Endometrial microvascular endothelial cells (primary cell): Measurements from ENCODE around the gene DDO. TPM values are rescaled to one million over a fixed set of nuclear protein-coding genes. Genes with fewer than 3 reads are reported as not detected.

Experiments used
- in situ Hi-C: cut with HindIII; loops from 2 replicates; pipeline ENCODE4 v1.10.0; 2017; ENCODE audit warnings: low sequenced_read_pairs, low pct_unique_long_range_greater_than_20kb; ENCODE audit errors: inconsistent ontology term
- total RNA-seq: library from RNA; depleted of rRNA; stranded (reverse); fragments of >200 nt; gene quantifications from one replicate; pipeline ENCODE4 v1.2.3, GENCODE V29; 2015; ENCODE audit errors: inconsistent ontology term

DDO gene
- total RNA-seq, 1 donor from 2014 or later = 3.2 TPM

DNA sequence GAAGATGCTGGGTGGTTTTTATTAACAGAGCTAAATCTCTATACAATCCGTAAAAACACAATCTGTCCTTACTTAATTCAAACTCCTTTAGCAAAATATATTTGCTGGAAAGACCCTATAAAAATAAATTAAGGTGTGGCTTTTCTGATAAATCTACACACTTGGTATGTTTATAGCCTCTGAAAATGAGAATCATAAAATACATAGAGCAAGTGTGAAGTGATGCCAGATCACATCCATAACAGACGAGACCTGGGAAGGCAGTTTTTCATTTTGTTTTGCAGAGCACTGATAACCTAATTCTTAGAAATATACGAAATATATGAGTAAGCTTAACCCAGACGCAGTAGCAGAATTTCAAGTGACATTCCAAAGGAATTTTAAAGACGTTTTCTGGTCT, 10.4 kb upstream of the DDO start:
- in situ Hi-C loops = no loop called here

DNA sequence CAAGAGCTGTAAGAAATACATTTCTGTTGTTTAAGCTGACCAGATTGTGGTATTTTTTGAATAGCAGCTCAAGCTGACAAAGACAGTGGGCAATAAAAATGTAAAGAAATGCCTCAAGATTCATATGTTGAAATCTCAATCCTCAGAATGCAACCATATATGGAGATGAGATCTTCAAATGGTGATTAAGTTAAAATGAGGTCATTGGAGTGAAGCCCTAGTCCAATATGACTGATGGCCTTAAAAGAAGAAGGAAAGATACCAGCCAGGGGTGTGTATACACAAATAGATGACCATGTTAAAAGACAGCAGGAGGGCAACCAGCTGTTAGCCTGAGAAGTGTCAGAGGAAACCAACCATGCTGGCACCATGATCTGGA, 7.1 kb upstream of the DDO start:
- in situ Hi-C loops = no loop called here

DNA sequence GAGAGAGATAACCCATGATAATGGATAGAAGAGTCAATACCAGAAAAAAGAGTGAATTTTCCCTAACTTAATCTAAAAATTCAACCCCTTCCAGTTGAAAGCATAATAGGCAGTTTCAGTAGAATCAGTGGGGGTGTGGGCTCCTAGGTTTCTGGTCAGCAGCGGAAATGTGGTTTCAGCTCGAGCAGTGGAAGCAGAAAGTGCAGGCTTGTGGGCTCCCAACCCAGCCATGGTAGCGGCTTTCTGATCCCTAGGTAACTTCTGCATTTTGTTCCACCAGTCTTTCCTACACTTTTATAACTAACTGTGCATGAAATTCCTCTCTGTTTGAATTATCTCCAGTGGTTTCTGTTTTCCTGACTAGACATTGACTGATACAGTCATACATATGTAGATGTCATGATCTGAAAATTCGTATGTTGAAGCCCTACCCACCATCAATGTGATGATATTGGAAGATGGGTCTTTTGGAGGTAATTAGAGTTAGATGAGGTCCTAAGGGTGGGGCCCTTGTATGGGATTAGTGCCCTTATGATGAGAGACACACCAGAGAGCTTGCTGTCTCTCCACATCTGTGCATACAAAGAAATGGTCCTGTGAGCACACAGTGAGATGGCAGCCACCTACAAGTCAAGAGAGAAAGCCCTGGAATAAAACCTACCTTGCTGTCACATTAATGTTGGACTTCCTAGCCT, 6.5 kb upstream of the DDO start:
- in situ Hi-C loops = no loop called here

DNA sequence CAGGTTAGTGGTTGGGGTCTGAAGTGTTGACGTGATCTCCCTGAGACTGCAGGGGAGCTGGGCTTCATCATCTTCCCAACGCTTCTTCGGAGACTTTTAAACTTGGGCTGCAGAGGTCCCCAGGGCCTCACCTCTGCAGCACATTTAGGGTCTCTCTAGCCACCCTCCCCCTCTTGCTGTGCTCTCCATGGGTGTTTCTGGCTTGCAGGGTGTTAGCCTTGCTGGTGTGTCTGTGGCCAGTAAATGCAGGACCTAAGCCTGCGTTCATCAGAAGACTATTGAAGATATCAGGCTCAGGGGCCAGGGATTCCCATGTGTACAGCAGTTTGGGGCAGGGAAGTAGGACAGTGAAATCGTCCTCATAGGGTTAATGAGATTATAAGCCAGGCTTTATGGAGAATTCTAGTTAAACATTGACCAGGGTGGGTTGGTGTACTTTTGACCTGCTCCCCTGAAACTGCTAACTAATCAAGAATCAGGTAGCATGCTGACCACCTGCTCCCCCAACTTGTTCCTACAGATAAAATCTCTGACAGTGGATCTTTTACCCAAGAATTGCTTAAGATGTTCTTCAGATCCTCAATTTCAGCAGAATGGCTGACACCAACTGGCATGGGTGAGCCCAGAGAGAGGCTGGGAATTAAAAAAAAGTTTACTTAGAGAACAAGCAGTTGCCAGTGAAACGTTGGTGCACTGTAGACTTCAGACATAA, 3.8 kb upstream of the DDO start:
- in situ Hi-C loops = no loop called here

DNA sequence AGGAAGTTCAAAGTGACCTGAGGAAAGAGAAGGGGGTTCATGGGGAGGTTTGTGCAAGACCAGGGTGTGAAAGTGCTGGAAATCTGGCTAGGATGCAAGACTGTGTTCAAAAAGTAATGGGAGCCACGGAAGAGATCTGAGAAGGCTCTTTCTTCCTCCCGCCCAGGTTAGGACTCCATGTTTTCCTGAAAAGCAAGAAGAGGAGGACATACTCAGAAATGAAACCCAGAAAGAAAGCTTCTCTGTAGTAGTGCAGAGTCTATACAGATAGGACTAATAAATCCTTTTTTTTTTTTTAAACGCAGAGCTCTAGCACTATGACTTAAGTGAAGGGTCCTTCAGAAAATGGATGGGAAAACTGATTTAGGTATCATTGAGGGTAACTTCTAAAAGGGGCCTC, 3.2 kb upstream of the DDO start:
- in situ Hi-C loops = no loop called here

DNA sequence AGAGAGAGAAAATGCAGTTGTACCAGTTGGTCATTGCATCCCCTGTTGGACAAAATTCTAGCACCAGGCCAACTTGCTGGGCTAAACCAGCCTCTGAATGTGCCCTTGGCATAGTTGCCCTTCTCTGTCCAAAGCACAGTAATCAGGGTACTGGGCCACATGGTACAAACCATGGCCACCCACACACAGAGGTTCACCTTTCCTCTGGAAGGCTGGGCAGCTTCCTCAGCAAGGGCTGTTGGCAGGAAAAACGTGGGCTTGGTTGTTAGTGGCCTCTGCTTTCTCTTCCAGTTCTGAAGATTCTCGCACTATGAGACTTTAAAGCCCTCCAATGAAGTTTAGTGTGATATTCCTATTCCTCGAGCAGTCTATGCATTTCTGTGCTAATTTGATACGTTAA, 706 bp downstream of the DDO start:
- in situ Hi-C loops = no loop called here

DNA sequence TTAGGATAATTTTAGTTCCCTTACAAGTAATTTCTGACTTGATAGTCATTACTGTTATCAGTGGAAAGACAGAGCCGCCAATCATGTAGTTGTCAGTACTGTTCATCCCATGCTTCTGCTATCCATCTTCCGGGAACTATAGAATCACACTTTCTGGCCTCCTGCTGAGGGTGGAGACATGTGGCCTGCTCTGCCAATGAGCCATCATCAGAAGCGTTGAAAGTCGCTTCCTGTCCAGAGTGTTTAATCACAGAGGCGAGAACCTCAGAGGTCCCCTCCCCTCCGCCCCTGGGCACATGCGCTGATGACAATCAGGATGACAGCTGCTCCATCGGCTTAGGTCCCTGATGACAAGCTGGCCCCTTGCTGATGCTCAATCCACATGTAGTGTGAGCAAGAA, 3.0 kb downstream of the DDO start:
- in situ Hi-C loops = no loop called here

DNA sequence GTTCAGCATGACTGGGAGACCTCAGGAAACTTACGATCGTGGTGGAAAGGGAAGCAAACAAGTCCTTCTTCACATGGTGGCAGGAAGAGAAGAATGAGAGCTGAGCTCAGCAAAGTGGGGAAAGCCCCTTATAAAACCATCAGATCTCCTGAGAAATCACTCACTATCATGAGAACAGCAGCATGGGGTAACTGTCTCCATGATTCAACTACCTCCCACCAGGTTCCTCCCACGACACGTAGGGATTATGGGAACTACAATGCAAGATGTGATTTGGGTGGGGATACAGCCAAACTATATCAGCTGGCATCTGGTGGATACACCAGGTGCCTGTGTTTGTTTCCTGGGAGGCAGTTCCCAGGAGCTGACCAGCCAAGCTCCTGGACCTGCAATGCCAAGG, 4.9 kb downstream of the DDO start:
- in situ Hi-C loops = no loop called here

DNA sequence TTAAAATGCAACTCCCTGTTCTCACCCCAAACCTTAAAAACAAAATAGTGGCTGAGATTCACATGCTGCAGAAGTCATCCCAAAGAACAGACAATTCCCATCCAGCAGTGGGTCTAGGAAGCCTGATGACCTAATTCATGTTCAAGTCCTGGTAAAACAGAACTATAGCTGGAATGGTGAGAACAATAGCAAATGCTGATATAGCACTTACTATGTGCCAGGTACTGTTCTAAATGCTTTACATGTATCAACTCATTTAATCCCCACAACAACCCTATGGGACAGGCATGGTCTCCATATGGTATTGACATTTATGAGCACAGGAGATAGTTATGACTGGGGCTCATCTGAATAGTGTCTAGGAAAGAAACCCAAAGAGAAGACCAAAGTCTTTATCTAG, 5.6 kb downstream of the DDO start:
- in situ Hi-C loops = no loop called here

DNA sequence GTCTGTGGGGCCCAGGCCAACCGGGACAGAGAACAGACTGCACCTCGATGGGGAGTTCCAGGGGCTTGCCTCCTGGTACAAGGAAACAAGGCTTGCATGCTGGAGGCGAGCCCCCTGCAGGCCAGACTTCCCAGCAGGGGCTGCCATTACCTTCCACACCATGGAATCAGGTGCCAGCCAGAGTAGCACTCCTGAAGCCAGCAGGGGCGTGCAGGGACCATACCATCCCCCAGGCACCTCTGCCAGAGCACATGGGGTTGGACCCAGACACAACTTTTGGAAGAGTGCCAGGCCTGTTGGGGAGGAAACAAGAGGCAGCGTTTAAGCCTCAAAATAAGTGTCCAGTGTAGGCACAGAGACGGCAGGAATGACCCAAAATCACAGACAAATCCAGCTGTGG, 6.5 kb downstream of the DDO start:
- in situ Hi-C loops = no loop called here

DNA sequence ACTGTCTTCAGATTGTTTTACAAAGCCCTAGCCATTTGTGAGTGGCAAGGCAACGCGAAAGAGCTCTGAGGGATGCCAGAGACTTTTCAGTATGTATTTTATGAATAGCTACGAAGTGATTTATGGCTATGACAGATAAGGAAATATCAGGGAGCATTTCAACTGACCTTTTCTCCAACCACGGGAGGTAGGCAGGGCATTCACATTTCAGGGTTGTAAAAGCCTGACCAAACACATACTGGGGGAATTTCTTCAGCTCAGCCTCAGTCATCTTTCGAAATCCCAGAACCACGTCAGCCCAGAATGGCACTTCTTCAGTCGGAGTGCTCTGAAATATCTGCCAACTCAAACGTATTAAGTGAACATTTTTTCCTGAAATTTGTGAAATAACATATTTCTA, 10.8 kb downstream of the DDO start:
- in situ Hi-C loops = no loop called here

DNA sequence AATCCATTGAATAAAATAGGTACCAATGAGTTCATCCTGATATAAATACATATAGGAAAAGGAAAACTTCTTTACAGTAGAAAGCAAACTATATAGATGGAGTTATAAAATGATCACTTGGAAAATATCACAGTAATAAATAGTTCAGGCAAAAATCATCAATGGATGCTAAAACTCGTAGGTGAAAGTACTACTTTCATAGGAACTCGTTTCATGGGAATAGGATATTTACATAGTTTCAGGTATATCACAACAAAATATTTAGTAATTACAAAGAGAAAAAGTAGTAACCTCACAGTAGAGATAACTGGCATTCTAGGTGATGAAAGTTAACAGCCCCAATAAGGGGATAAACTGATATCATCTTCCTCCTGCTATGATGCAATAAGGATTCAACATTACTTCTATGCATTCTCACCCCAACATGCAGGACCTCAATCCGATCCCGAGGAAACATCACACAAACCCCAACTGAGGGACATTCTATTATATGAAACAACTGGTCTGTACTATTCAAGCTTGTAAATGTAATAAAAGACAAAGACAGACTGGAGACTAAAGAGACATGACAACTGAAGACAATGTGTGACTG, 13.7 kb downstream of the DDO start:
- in situ Hi-C loops = no loop called here

DNA sequence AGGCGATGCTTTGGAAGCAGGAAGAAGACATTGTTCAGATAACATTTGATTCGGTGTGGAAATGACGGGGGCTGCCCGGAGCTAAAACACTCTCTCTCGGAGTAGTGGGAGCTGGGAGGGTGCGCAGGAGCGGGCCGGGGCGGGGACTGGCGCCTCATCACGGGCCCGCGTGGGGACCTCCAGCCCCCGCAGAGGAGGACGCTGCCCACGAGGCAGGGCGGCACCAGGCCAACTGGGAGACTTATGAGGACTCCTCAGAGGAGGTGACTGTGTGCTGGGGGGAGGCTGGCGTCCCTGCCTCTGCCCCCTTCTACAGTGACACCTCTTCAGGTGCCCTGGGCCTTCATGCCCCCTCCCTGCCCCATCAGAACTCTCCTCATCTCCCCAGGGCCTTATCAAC, 15.2 kb downstream of the DDO start:
- in situ Hi-C loops = no loop called here

DNA sequence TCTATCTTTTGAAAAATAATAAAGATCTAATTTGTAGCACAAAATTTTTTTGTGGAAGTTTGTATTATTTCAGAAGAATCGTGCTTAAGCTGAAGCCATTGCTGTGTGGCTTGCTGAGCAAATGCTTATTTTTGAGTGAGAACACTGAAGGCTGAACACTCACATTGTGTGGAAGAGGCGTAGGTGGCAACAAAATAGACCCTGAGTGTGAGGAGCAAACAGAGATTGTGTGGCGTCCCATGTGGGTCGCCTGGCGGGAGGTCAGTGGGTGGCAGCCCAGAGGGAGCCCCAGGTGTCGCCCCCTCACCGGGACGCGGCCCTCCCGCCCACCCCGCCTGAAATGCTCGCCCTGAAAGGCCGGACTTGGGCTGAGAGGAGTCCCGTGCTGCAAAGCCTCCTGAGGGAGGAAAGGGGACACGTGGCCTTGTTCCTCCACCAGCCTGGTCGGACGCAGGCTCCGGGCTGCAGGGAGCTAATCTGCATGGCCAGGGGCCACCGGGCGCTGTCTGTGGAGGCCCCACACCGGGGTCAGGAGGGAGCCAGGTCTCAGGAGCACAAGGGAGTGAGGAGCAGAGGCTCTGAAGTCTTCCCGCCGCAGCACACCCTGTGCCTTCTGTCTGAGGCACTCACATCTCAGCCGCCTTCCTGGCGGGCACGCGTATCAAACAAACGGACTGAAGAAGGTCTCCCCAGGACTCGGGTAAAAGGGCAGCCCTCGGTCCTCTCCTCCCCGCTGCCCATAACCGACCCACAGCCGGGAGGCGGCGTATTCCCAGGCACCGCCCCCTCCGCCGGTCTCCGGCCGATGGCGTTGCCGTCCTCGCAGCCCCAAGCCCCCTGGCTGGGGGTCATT, 15.9 kb downstream of the DDO start:
- in situ Hi-C loops = no loop called here

DNA sequence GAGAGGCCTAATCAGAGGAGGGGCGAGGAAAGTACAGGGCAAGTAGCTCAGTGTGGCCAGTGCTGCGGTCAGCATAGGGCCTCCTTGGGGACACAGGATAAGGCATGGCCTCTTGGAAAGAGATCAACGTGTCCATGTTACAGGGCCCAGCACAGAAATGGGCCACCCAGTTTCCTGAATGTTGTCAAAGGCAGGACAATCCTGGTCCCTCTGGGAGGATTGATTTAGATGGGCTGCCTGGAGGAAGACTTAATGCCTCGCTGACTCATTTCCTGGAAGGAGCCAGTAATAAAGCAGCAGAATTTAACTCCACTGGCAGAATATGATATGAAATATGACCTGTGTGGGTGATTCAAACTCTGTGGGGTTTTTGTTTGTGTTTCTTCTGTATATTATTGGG, 16.6 kb downstream of the DDO start:
- in situ Hi-C loops = no loop called here

DNA sequence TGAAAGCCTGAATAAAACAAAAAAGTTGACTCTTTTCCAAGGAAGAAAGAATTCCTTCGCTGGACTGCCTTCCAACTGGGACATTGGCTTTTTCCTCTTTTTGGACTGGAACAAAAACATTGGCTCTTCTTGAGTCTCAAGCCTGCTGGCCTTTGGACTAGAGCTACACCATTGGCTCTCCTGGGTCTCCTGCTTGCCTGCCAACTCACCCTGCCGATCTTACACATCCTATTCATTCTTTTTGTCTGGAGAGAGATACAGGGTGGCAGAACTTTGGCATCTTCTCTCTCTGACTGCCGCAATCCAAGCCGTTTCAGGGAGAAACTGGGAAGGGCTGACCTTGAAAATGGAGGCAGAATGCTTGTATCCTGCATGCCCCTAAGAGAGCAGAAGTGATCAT, 20.2 kb downstream of the DDO start:
- in situ Hi-C loops = no loop called here

DNA sequence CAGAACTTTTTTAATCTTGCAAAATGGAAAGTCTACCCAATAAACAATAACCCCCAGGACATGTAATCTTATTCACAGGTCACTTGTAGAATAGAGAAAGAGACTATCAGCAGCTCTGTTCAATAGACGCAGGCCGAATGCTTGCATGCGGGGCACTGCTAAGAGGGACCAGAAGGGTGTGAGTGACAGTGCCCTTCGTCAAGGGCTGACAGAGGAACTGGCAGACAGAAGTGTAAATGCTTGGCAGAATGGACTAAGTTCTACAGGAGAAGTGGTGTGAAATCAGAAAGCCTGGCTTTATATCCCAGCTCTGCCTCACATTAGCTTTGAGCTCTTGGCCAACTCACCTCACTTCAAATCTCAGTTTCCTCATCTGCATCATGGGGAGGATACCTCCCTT, 21.0 kb downstream of the DDO start:
- in situ Hi-C loops = no loop called here

DNA sequence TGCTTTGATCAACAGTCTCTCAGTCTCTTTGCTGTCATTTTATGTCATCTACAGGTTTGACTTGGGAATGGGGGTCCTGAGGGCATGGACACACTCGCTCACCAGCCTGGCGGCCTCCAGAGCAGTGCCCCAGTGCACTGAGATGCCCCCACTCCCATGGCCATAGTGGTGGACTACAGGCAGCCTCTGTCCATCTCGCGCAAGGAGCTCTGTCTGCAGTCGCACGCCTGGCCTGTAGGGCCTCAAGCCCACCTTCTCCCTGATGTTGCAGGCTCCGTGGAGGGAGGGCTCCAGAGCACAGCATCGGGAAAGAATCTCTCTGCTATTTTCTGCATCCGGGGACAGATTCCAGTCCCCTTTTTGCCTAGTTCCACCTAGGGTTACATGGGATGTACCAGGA, 22.6 kb downstream of the DDO start:
- in situ Hi-C loops = no loop called here

DNA sequence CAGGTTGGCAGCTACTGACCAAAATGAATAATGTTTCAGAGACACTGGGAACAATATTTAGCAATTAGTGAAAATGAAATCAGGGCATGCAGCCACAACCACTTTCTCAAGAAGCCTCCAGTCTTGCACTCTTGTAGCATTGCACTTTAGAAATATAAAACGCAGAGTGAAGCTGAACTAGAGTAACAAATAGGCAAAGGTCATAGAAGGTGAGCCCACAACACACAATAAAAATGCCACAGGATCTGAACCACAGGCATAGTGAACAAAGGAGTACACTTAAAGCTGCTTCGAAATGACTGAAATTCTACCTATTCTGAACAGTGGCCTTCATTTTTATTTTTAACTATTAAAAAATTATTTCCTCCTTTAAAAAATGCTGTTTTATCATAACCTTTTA, 25.0 kb downstream of the DDO start:
- in situ Hi-C loops = no loop called here
